ENCODE data around the gene OGFOD3. TPM values are rescaled to one million over a fixed set of nuclear protein-coding genes. Genes with fewer than 3 reads are reported as not detected.
"Not testable (repeated sequence)": the region's sequence is repeated elsewhere in the genome, so short reads cannot be mapped to it uniquely, and the experiment has no call there.

OGFOD3 gene
- total and polyA plus RNA-seq, 9 of the 15 experiments (the other 6 are each of a cell fraction or from before 2014, with no cell fraction given) = 0.69 to 44.7 (median 18.9) TPM

DNA sequence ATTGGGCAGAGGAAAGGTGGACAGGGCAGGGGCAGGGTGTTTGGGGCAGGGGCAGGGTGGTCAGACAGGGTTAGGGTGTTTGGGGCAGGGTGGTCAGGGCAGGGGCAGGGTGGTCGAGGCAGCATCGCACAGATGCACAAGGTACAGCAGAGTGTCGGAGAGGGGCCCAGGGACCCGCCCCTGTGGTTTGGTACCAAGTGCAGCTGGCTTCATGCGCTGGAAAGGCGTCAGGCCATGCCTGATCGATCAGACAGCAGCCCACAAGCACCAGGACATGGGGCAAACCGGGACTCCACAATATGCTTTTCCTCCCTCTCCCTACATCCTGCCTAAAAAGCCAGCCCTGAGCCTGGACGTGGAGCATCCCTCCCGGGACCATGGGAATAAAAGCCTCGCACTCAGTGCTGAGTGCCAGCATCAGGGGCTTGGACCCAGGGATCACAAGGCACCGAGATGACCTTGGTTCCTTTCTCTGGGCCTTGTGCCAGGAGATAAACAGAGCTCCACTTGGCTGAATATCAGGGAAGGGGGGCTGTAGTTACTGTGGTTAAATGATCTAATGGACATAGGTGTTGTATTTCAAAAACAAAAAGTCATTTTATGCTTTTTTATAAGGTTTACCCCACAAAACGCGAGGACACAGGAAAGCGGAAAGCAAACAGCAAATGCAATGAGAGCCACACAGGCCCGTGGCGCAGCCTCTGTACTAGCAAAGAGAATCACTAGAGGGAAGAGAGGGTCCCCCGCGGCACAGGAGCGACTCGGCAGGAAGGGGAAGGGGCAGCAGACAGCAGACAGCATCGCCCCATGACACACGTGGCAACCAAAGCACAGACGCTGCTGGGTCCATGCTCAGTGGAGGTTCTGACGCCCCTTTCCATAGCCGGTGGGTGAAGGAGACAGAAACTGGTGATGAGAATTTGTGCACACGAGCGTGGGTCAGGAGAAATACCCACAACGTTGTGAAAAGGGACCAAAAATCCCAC lies 5.6 kb downstream of the OGFOD3 start:
- intact Hi-C loops (cut with micrococcal nuclease) (loop anchor here (10.0 kb wide), 1 partner anchor 142 kb away; no protein-coding TSS in a partner anchor), in situ Hi-C loops (cut with MboI) (no loop called here)
- ATAC-seq = no peak

DNA sequence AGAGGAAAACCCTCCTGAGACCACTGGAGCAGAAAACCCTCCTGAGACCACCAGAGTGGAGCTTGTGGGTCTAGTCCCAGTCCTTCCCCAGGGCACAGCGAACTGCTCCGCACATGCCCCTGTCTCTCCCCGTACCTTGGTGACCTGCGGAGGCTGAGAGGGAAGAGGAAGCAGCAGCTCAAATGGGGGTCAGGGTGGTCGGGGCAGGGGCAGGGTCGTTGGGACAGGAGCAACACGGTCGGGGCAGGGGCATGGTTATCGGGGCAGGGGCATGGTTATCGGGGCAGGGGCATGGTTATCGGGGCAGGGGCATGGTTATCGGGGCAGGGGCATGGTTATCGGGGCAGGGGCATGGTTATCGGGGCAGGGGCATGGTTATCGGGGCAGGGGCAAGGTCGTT lies 6.3 kb downstream of the OGFOD3 start:
- H3K9me1 ChIP-seq (ENCODE audit: control insufficient read depth, insufficient read depth, low read length); H3K27me3 ChIP-seq (ENCODE audit: control insufficient read depth in 2 of 2, insufficient read depth in 2 of 2, low read length in 2 of 2); H3K4me2 ChIP-seq (ENCODE audit: insufficient read depth, low read length); ATAC-seq; H3K4me3 ChIP-seq; FAIRE-seq; H3K27ac ChIP-seq (ENCODE audit: extremely low read depth, low read depth, low read length); DNase-seq (ENCODE audit: extremely low read depth in 1 of 4, low spot score in 3 of 4); H3K9ac ChIP-seq (ENCODE audit: insufficient read depth in 1 of 2, low read depth in 2 of 2, low read length in 2 of 2); H2AFZ ChIP-seq (ENCODE audit: low read depth, low read length); CTCF ChIA-PET (ENCODE audit: low intra/inter-chr PET ratio); H4K20me1 ChIP-seq (replicated peaks; ENCODE audit: control insufficient read depth, insufficient read depth, low read length); H3K9me3 ChIP-seq (replicated peaks; ENCODE audit: control insufficient read depth, insufficient read depth, low read depth, low read length); in situ Hi-C loops (cut with MboI); BruUV-seq (replicated peaks): not testable (repeated sequence)
- intact Hi-C loops (cut with micrococcal nuclease) = loop anchor here (10.0 kb wide), 1 partner anchor 143 kb away; no protein-coding TSS in a partner anchor
- POLR2A ChIA-PET = interaction anchor here (0.6 kb wide), 1 partner anchor 56 kb away, joined by 3 read pairs; no protein-coding TSS in a partner anchor
- WGBS (ENCODE audit: insufficient coverage, low coverage, missing lambda C conversion rate) = 91% methylated on average over 4 of the region's 16 CpGs
- peaks cover 0 to 35% of the 10 kb centered on the region in 2 experiments; a peak in 3 of 5 replicates for H3K4me1 ChIP-seq (replicated peaks in 1 of 2; ENCODE audit: control insufficient read depth in 2 of 2, insufficient read depth in 2 of 2, low read length in 2 of 2)
- peaks cover 17% of the 10 kb centered on the region; the same call in 2 of the 3 replicates for H3K36me3 ChIP-seq (ENCODE audit: control insufficient read depth, insufficient read depth, low read length)
- H3K79me2 ChIP-seq (ENCODE audit: control insufficient read depth, insufficient read depth, low read length) = peaks cover 19% of the 10 kb centered on the region

More for the DNA sequence above, 5.6 kb downstream of the OGFOD3 start:
- Histone ChIP-seq H3K79me2 (ENCODE audit: control insufficient read depth, insufficient read depth, low read length) (peaks cover 23% of the 10 kb centered on the region), H3K27ac (ENCODE audit: extremely low read depth, low read depth, low read length) (no peak overlapping the region), H3K27me3 (ENCODE audit: control insufficient read depth in 2 of 2, insufficient read depth in 2 of 2, low read length in 2 of 2) (no peaks in the 10 kb centered on the region), H3K36me3 (ENCODE audit: control insufficient read depth, insufficient read depth, low read length) (peaks cover 14% of the 10 kb centered on the region; the same call in 2 of the 3 replicates), H4K20me1 (replicated peaks; ENCODE audit: control insufficient read depth, insufficient read depth, low read length) (peaks cover 13% of the 10 kb centered on the region), H3K4me3 (no peak overlapping the region), H3K9me1 (ENCODE audit: control insufficient read depth, insufficient read depth, low read length) (peaks cover 5% of the 10 kb centered on the region), H3K9ac (ENCODE audit: insufficient read depth in 1 of 2, low read depth in 2 of 2, low read length in 2 of 2) (peak overlapping the region in 1 of 2 experiments; percentile 70; a peak in 1 of 4 replicates), H3K4me1 (replicated peaks in 1 of 2; ENCODE audit: control insufficient read depth in 2 of 2, insufficient read depth in 2 of 2, low read length in 2 of 2) (peaks cover 4 to 35% of the 10 kb centered on the region in 2 experiments), H2AFZ (ENCODE audit: low read depth, low read length) (no peak overlapping the region), H3K9me3 (replicated peaks; ENCODE audit: control insufficient read depth, insufficient read depth, low read depth, low read length) (no peaks in the 10 kb centered on the region), H3K4me2 (ENCODE audit: insufficient read depth, low read length) (no peak overlapping the region)
- WGBS (ENCODE audit: insufficient coverage, low coverage, missing lambda C conversion rate) = 80% methylated on average over 19 of the region's 29 CpGs
- no peak for DNase-seq (ENCODE audit: extremely low read depth in 1 of 4, low spot score in 3 of 4)
- no peak for TF ChIP-seq ZNF507 (tag; conservative IDR thresholded peaks at IDR 0.05)
- TF ChIP-seq ARNT (IDR thresholded peaks at IDR 0.05) = no peak
- no peak for TF ChIP-seq ETV5 (CRISPR knock-in tag; IDR thresholded peaks at IDR 0.05; ENCODE audit: low read depth)
- no peak for TF ChIP-seq RBM14 (IDR thresholded peaks at IDR 0.05; ENCODE audit: borderline replicate concordance, insufficient read depth, low read depth, low read length)
- no peak for TF ChIP-seq HDAC1 (IDR thresholded peaks at IDR 0.05)
- TF ChIP-seq ZNF785 (CRISPR knock-in tag; IDR thresholded peaks at IDR 0.05) = no peak
- TF ChIP-seq XRCC4 (IDR thresholded peaks at IDR 0.05; ENCODE audit: extremely low read depth, insufficient read depth, insufficient read length) = no peak
- TF ChIP-seq DIDO1 (tag; IDR thresholded peaks at IDR 0.05; ENCODE audit: low read depth) = no peak
- no peak for TF ChIP-seq CHD1 (IDR thresholded peaks at IDR 0.05; ENCODE audit: low read length)
- ChIA-PET POLR2A (interaction anchor here (0.6 to 0.7 kb wide), 2 partner anchors 44 to 57 kb away, joined by 3 to 4 read pairs; no protein-coding TSS in a partner anchor), CTCF (ENCODE audit: low intra/inter-chr PET ratio) (no interaction called here)
- FAIRE-seq = no peak
- BruUV-seq (replicated peaks) = no TSS peak
